SK-N-SH treated with all-trans-retinoic acid at 6 μM for 48 hours (cell line): ENCODE results near the gene TAF15.

Experiments
- BACH2 ChIP-seq: fragments of 250-450 bp; sonication (Bioruptor Pico); IDR thresholded peaks from 2 replicates; pipeline ENCODE4 v1.9.0; 2021; ENCODE audit warnings: mild to moderate bottlenecking, borderline replicate concordance
- CSDC2 ChIP-seq: fragments of 250-450 bp; sonication (Bioruptor Pico); IDR thresholded peaks from 2 replicates; pipeline ENCODE4 v1.5.0; 2020; ENCODE audit warnings: mild to moderate bottlenecking, moderate library complexity
- PPARA ChIP-seq: fragments of 250-450 bp; sonication (Bioruptor Pico); IDR thresholded peaks from 2 replicates; pipeline ENCODE4 v1.5.0; 2020; ENCODE audit warnings: mild to moderate bottlenecking, borderline replicate concordance
- RARB ChIP-seq: fragments of 250-450 bp; sonication (Bioruptor Pico); IDR thresholded peaks from 2 replicates; pipeline ENCODE4 v1.8.0; 2021; ENCODE audit warnings: mild to moderate bottlenecking, moderate library complexity
- TSHZ2 ChIP-seq: fragments of 250-450 bp; sonication (Bioruptor Pico); IDR thresholded peaks from 2 replicates; pipeline ENCODE4 v1.5.0; 2020; ENCODE audit warnings: mild to moderate bottlenecking, moderate library complexity
- ZC3H10 ChIP-seq: fragments of 250-450 bp; sonication (Bioruptor Pico); IDR thresholded peaks from 2 replicates; pipeline ENCODE4 v1.5.1; 2021; ENCODE audit warnings: mild to moderate bottlenecking, moderate library complexity
- ZFP30 ChIP-seq: fragments of 450-650 bp; formaldehyde crosslinking; IDR thresholded peaks from 2 replicates; pipeline ENCODE4 v1.5.0; 2022; ENCODE audit warnings: mild to moderate bottlenecking, moderate library complexity
- ZNF8 ChIP-seq: fragments of 450-650 bp; formaldehyde crosslinking; IDR thresholded peaks from 2 replicates; pipeline ENCODE4 v1.5.0; 2020; ENCODE audit warnings: mild to moderate bottlenecking, moderate library complexity
- TF ChIP-seq, protein P1 (sequence below): fragments of 250-450 bp; sonication (Bioruptor Pico); IDR thresholded peaks from 2 replicates; pipeline ENCODE4 v1.5.1; 2020; ENCODE audit warnings: low read depth, mild to moderate bottlenecking, moderate library complexity

GRCh38 chr17:35872196-35872980 lies 63.1 kb downstream of the TAF15 start:
- TF ChIP-seq ZFP30 (CRISPR knock-in tag), result no peak
- no peak for TF ChIP-seq ZC3H10 (CRISPR knock-in tag)
- TF ChIP-seq, protein P1, sequence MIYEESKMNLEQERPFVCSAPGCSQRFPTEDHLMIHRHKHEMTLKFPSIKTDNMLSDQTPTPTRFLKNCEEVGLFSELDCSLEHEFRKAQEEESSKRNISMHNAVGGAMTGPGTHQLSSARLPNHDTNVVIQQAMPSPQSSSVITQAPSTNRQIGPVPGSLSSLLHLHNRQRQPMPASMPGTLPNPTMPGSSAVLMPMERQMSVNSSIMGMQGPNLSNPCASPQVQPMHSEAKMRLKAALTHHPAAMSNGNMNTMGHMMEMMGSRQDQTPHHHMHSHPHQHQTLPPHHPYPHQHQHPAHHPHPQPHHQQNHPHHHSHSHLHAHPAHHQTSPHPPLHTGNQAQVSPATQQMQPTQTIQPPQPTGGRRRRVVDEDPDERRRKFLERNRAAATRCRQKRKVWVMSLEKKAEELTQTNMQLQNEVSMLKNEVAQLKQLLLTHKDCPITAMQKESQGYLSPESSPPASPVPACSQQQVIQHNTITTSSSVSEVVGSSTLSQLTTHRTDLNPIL (CRISPR knock-in tag), result no peak
- TF ChIP-seq ZNF8 (CRISPR knock-in tag), result no peak
- TF ChIP-seq RARB (CRISPR knock-in tag), result no peak
- TF ChIP-seq CSDC2 (CRISPR knock-in tag), result no peak
- TF ChIP-seq TSHZ2, result no peak
- no peak for TF ChIP-seq BACH2
- TF ChIP-seq PPARA, result no peak
